IMR-90 (cell line): ENCODE measurements around the gene MBD3L2. TPM values are rescaled to one million over a fixed set of nuclear protein-coding genes. Genes with fewer than 3 reads are reported as not detected.

Experiments
- ATAC-seq: fragments of 200-7000 bp; cut with Tn5 transposase; 2 replicates; pipeline ENCODE4 v1.9.1; 2020; ENCODE audit warnings: low read depth, mild to moderate bottlenecking, moderate library complexity
- BruUV-seq: library from RNA; stranded (reverse); fragments of 400-500 nt; replicated peaks from 2 replicates; lab custom pipeline; 2021; lab: Mats Ljungman, UMichigan
- CTCF ChIA-PET: fragments of 300-600 bp; formaldehyde crosslinking; extraction: SDS; loops from one replicate; lab custom pipeline; 2021; ENCODE audit warnings: antibody characterized with exemption; lab: Yijun Ruan, JAX
- POLR2A ChIA-PET: fragments of 300-600 bp; sonication (Branson Sonifier 250); formaldehyde crosslinking; loops from one replicate; lab custom pipeline; 2022; ENCODE audit warnings: antibody characterized with exemption; ENCODE audit not compliant: unreplicated experiment; lab: Charles Lee
- DNase-seq: peaks from one replicate; pipeline ENCODE4 v3.0.0; 2013
- H2AFZ ChIP-seq: replicated peaks from 2 replicates; pipeline ENCODE3; 2013; ENCODE audit warnings: low read length, mild to moderate bottlenecking; ENCODE audit not compliant: poor library complexity
- H2AK5ac ChIP-seq: 2 replicates; pipeline ENCODE4 v1.6.1; 2013; ENCODE audit warnings: low read depth, low read length, inconsistent platforms
- H2AK9ac ChIP-seq: replicated peaks from 2 replicates; pipeline ENCODE3; 2013; ENCODE audit warnings: mild to moderate bottlenecking, low read depth, low read length, moderate library complexity; ENCODE audit not compliant: poor library complexity
- H2BK120ac ChIP-seq: 2 replicates; pipeline ENCODE4 v1.6.1; 2013; ENCODE audit warnings: low read depth, low read length, inconsistent platforms
- H2BK15ac ChIP-seq: 3 replicates; pipeline ENCODE4 v1.6.1; 2013; ENCODE audit warnings: low read depth, low read length, inconsistent platforms
- H2BK20ac ChIP-seq: 2 replicates; pipeline ENCODE4 v1.6.1; 2013; ENCODE audit warnings: low read depth, mild to moderate bottlenecking, inconsistent platforms, low read length, moderate library complexity
- H2BK5ac ChIP-seq: 2 replicates; pipeline ENCODE4 v1.6.1; 2013; ENCODE audit warnings: mild to moderate bottlenecking, low read depth, low read length, inconsistent platforms; ENCODE audit not compliant: poor library complexity, severe bottlenecking
- H3K14ac ChIP-seq: replicated peaks from 2 replicates; pipeline ENCODE4 v1.6.1; 2013; ENCODE audit warnings: low read depth, low read length, inconsistent platforms
- H3K18ac ChIP-seq: 2 replicates; pipeline ENCODE4 v1.6.1; 2013; ENCODE audit warnings: low read depth, low read length, control low read depth
- H3K23ac ChIP-seq: 2 replicates; pipeline ENCODE4 v1.6.1; 2013; ENCODE audit warnings: low read depth, low read length, inconsistent platforms
- H3K27ac ChIP-seq: 2 replicates; pipeline ENCODE4 v1.5.1; 2013; ENCODE audit warnings: mild to moderate bottlenecking, control low read depth, low read length; ENCODE audit not compliant: insufficient read depth
- H3K27me3 ChIP-seq: 2 replicates; pipeline ENCODE4 v1.6.1; 2013; ENCODE audit warnings: low read length; ENCODE audit not compliant: control insufficient read depth, insufficient read depth
- H3K36me3 ChIP-seq: 2 replicates; pipeline ENCODE4 v1.6.1; 2013; ENCODE audit warnings: low read length, mixed read lengths; ENCODE audit not compliant: control insufficient read depth, insufficient read depth
- H3K4ac ChIP-seq: 2 replicates; pipeline ENCODE4 v1.6.1; 2013; ENCODE audit warnings: low read depth, low read length, inconsistent platforms
- H3K4me1 ChIP-seq: 2 replicates; pipeline ENCODE4 v1.6.1; 2013; ENCODE audit warnings: low read length, mixed read lengths; ENCODE audit not compliant: control insufficient read depth, insufficient read depth
- H3K4me2 ChIP-seq: 2 replicates; pipeline ENCODE4 v1.6.1; 2013; ENCODE audit warnings: low read depth, mild to moderate bottlenecking, control low read depth, low read length, moderate library complexity
- H3K4me3 ChIP-seq: 2 replicates; pipeline ENCODE4 v1.5.1; 2013; ENCODE audit warnings: low read depth, mild to moderate bottlenecking, control low read depth, low read length, moderate library complexity; ENCODE audit not compliant: insufficient read depth
- H3K56ac ChIP-seq: 2 replicates; pipeline ENCODE4 v1.6.1; 2013; ENCODE audit warnings: low read length, inconsistent platforms; ENCODE audit not compliant: insufficient read depth; ENCODE audit errors: extremely low read depth
- H3K79me1 ChIP-seq, 2 experiments: 2 replicates each; pipeline ENCODE4 v1.6.1; 2013; ENCODE audit warnings: low read length in 2 of 2, inconsistent platforms in 1 of 2, low read depth in 1 of 2
- H3K9ac ChIP-seq: 2 replicates; pipeline ENCODE4 v1.6.1; 2013; ENCODE audit warnings: low read depth, low read length, control low read depth
- H3K9me1 ChIP-seq: 2 replicates; pipeline ENCODE4 v1.6.1; 2013; ENCODE audit warnings: low read length, inconsistent platforms; ENCODE audit not compliant: insufficient read depth
- H3K9me3 ChIP-seq: 2 replicates; pipeline ENCODE4 v1.6.1; 2013; ENCODE audit warnings: low read length; ENCODE audit not compliant: control insufficient read depth, insufficient read depth
- H4K20me1 ChIP-seq: 2 replicates; pipeline ENCODE4 v1.6.1; 2013; ENCODE audit warnings: low read length, inconsistent platforms; ENCODE audit not compliant: insufficient read depth
- H4K5ac ChIP-seq: 2 replicates; pipeline ENCODE4 v1.6.1; 2013; ENCODE audit warnings: mild to moderate bottlenecking, low read depth, low read length, control low read depth
- H4K8ac ChIP-seq, 2 experiments: 2 replicates each; pipeline ENCODE4 v1.6.1; 2013; ENCODE audit warnings: low read depth in 2 of 2, low read length in 2 of 2, control low read depth in 1 of 2, inconsistent platforms in 1 of 2
- H4K91ac ChIP-seq: 2 replicates; pipeline ENCODE4 v1.6.1; 2013; ENCODE audit warnings: low read depth, low read length, inconsistent platforms; ENCODE audit not compliant: insufficient read depth
- BHLHE40 ChIP-seq: fragments of 150-350 bp; IDR thresholded peaks from 2 replicates; pipeline ENCODE4 v1.6.1; 2016; ENCODE audit warnings: mild to moderate bottlenecking, low read depth, low read length
- CEBPB ChIP-seq: IDR thresholded peaks from 2 replicates; pipeline ENCODE4 v1.6.1; 2012; ENCODE audit warnings: low read depth, low read length, improper control_type of control experiment
- CHD1 ChIP-seq: IDR thresholded peaks from 2 replicates; pipeline ENCODE4 v1.6.1; 2012; ENCODE audit warnings: low read depth, low read length, improper control_type of control experiment
- CTCF ChIP-seq: conservative IDR thresholded peaks from 2 replicates; pipeline ENCODE4 v1.5.1; 2012; ENCODE audit warnings: mild to moderate bottlenecking, low read depth, low read length, improper control_type of control experiment
- ELK1 ChIP-seq: fragments of 150-350 bp; IDR thresholded peaks from 2 replicates; pipeline ENCODE4 v1.6.1; 2016; ENCODE audit warnings: low read depth, mild to moderate bottlenecking, low read length, moderate library complexity, borderline replicate concordance
- FOS ChIP-seq: fragments of 150-350 bp; IDR thresholded peaks from 2 replicates; pipeline ENCODE4 v1.6.1; 2016; ENCODE audit warnings: low read depth, low read length
- MAFK ChIP-seq: IDR thresholded peaks from 2 replicates; pipeline ENCODE4 v1.6.1; 2012; ENCODE audit warnings: low read depth, low read length, improper control_type of control experiment
- MXI1 ChIP-seq: IDR thresholded peaks from 2 replicates; pipeline ENCODE4 v1.6.1; 2012; ENCODE audit warnings: low read depth, mild to moderate bottlenecking, low read length, moderate library complexity, borderline replicate concordance
- NFE2L2 ChIP-seq: fragments of 150-350 bp; IDR thresholded peaks from 2 replicates; pipeline ENCODE4 v1.6.1; 2016; ENCODE audit warnings: low read depth, mild to moderate bottlenecking, low read length
- POLR2A ChIP-seq: IDR thresholded peaks from 2 replicates; pipeline ENCODE4 v1.6.1; 2012; ENCODE audit warnings: mild to moderate bottlenecking, low read depth, low read length
- RAD21 ChIP-seq: IDR thresholded peaks from 2 replicates; pipeline ENCODE4 v1.6.1; 2012; ENCODE audit warnings: low read length, improper control_type of control experiment
- RCOR1 ChIP-seq: IDR thresholded peaks from 2 replicates; pipeline ENCODE4 v1.6.1; 2012; ENCODE audit warnings: mild to moderate bottlenecking, low read length, improper control_type of control experiment; ENCODE audit not compliant: insufficient replicate concordance
- RFX5 ChIP-seq: IDR thresholded peaks from 2 replicates; pipeline ENCODE4 v1.8.0; 2012; ENCODE audit warnings: low read depth, mild to moderate bottlenecking, low read length, moderate library complexity
- SMC3 ChIP-seq: fragments of 150-350 bp; IDR thresholded peaks from 2 replicates; pipeline ENCODE4 v1.6.1; 2016; ENCODE audit warnings: low read depth, mild to moderate bottlenecking, antibody characterized with exemption, low read length, moderate library complexity
- WGBS, 2 experiments: methylation state at CpG; one replicate each; pipeline versions ENCODE4 v1.1.5 to v1.1.7; 2013; ENCODE audit warnings: missing lambda C conversion rate in 2 of 2; ENCODE audit not compliant: insufficient read length in 1 of 2; ENCODE audit errors: extremely low coverage in 2 of 2; 5-methylcytosine and 5-hydroxymethylcytosine counted together
- dilution Hi-C: fragments of 300-500 bp; cut with HindIII; formaldehyde crosslinking; loops from one replicate; pipeline ENCODE4 v1.14.3; 2018; ENCODE audit warnings: low sequenced_read_pairs; ENCODE audit not compliant: unreplicated experiment
- in situ Hi-C: fragments of 300-500 bp; cut with MboI; formaldehyde crosslinking; loops from 3 replicates; pipeline ENCODE4 v1.14.3; 2019; ENCODE audit warnings: low sequenced_read_pairs, inconsistent platforms, mixed read lengths
- intact Hi-C: fragments of 100-400 bp; cut with micrococcal nuclease; formaldehyde crosslinking; loops from 2 replicates; pipeline ENCODE4 v1.10.0; 2022
- polyA plus RNA-seq, 3 experiments: library from polyadenylated mRNA; depleted of rRNA; stranded (reverse); fragments of >200 nt; gene quantifications; 2 replicates each; pipeline ENCODE4 v1.2.3, GENCODE V29; 2012; ENCODE audit warnings: low replicate concordance in 1 of 3
- total RNA-seq: library from RNA; depleted of rRNA; stranded (reverse); fragments of >200 nt; gene quantifications from 2 replicates; pipeline ENCODE4 v1.2.3, GENCODE V29; 2012
- TF ChIP-seq, protein P1 (sequence below): fragments of 150-350 bp; IDR thresholded peaks from 2 replicates; pipeline ENCODE4 v1.6.1; 2017; ENCODE audit warnings: mild to moderate bottlenecking, antibody characterized with exemption, low read length, low read depth

Gene MBD3L2
- total and polyA plus RNA-seq, 2 of the 4 experiments (the other 2 are of a cell fraction): not detected

DNA sequence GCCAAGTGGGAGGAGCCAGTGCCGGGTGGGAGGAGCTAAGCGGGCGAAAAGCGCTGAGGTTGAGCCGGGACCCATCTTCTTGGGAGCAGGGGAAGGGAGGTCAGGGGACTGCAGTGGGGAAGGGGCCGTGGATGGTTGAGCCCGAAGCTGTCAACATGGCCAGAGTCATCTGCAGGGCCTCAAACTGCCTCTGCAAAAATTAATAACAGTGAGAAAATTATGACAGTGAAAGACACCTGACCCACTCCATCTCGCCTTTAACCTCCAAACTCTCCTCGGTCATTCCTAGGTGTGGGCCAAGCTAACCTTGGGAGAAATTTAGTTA, 50.4 kb downstream of the MBD3L2 start:
- DNase-seq (no peak), ATAC-seq (no peak)
- Histone ChIP-seq H4K91ac (no peak overlapping the region), H2BK5ac (no peak overlapping the region), H3K4me3 (peak overlapping the region; percentile 91), H3K79me1 (no peaks in the 10 kb centered on the region; a peak in 1 of 4 replicates), H2BK20ac (no peak overlapping the region), H3K27ac (peak overlapping the region; percentile 95), H4K20me1 (no peaks in the 10 kb centered on the region), H3K36me3 (no peaks in the 10 kb centered on the region), H4K8ac (peak overlapping the region; percentile 13 to 84; a peak in 2 of 4 replicates), H3K56ac (no peak overlapping the region), H3K14ac (no peak overlapping the region), H2BK120ac (no peak overlapping the region), H3K9ac (peak overlapping the region; percentile 26; the same call in 1 of the 2 replicates), H3K4ac (peak overlapping the region; percentile 90; the same call in 1 of the 2 replicates), H3K9me3 (peaks cover 12% of the 10 kb centered on the region), H2AK5ac (no peak overlapping the region), H2AFZ (peak overlapping the region; percentile 91), H2AK9ac (peak overlapping the region; percentile 29), H3K4me1 (no peaks in the 10 kb centered on the region), H3K9me1 (no peaks in the 10 kb centered on the region), H3K4me2 (peak overlapping the region; percentile 66), H3K27me3 (peaks cover 2% of the 10 kb centered on the region; the same call in 1 of the 2 replicates), H4K5ac (no peak overlapping the region), H3K23ac (no peak overlapping the region), H3K18ac (no peak overlapping the region), H2BK15ac (no peak overlapping the region)
- dilution Hi-C loops: no loop called here
- in situ Hi-C loops: no loop called here
- TF ChIP-seq CEBPB (no peak), BHLHE40 (no peak), RFX5 (no peak), POLR2A (no peak), NFE2L2 (no peak), MAFK (no peak), RAD21 (no peak), CTCF (no peak), SMC3 (no peak), MXI1 (no peak), RCOR1 (no peak), ELK1 (no peak), CHD1 (no peak), FOS (no peak)
- TF ChIP-seq, protein P1, sequence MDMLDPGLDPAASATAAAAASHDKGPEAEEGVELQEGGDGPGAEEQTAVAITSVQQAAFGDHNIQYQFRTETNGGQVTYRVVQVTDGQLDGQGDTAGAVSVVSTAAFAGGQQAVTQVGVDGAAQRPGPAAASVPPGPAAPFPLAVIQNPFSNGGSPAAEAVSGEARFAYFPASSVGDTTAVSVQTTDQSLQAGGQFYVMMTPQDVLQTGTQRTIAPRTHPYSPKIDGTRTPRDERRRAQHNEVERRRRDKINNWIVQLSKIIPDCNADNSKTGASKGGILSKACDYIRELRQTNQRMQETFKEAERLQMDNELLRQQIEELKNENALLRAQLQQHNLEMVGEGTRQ: no peak
- intact Hi-C loops: no loop called here
- WGBS, 2 experiments: 0% methylated on average over 1 of the region's 9 CpGs; no CpG with 5 or more reads in 1 of the 2 experiments
- BruUV-seq: no TSS peak
- POLR2A ChIA-PET: no interaction called here
- CTCF ChIA-PET: interaction anchor here (1.7 kb wide), 1 partner anchor 241 kb away, joined by 7 read pairs; no protein-coding TSS in a partner anchor
